Left ventricle myocardium inferior (tissue), 1 donor: ENCODE results near the gene MOB3C. TPM values are rescaled to one million over a fixed set of nuclear protein-coding genes. Genes with fewer than 3 reads are reported as not detected.

Source experiments
- DNase-seq: peaks from one replicate; pipeline ENCODE4 v3.0.0-alpha.2; 2020
- H3K27ac ChIP-seq: fragments of 200-600 bp; replicated peaks from 2 replicates; pipeline ENCODE4 v1.8.0; 2021
- H3K27me3 ChIP-seq: fragments of 200-600 bp; 2 replicates; pipeline ENCODE4 v1.8.0; 2021; ENCODE audit warnings: low read depth
- H3K36me3 ChIP-seq: fragments of 200-600 bp; 2 replicates; pipeline ENCODE4 v1.8.0; 2021
- H3K4me1 ChIP-seq: fragments of 200-600 bp; 2 replicates; pipeline ENCODE4 v1.8.0; 2021
- H3K4me3 ChIP-seq: fragments of 200-600 bp; 2 replicates; pipeline ENCODE4 v1.8.0; 2021; ENCODE audit warnings: mild to moderate bottlenecking, moderate library complexity
- H3K9me3 ChIP-seq: fragments of 200-600 bp; replicated peaks from 2 replicates; pipeline ENCODE4 v1.8.0; 2021
- intact Hi-C: fragments of 100-400 bp; cut with micrococcal nuclease; formaldehyde crosslinking; loops from one replicate; pipeline ENCODE4 v1.11.0; 2022
- total RNA-seq: library from RNA; stranded (reverse); fragmentation: NEBNext Ultra II Directional; extraction: Animal tissue kit (Norgen Biotek cat#: 25700); gene quantifications from one replicate; pipeline ENCODE4 v1.2.1, GENCODE V29; 2021
- TF ChIP-seq, protein P1 (sequence below): fragments of 200-600 bp; IDR thresholded peaks from 2 replicates; pipeline ENCODE4 v1.8.0; 2021; ENCODE audit warnings: antibody characterized with exemption, mild to moderate bottlenecking, borderline replicate concordance
- donor health status: DM: no; HTN: yes; CAD: no; lungs with severe emphysema.

MOB3C gene
- total RNA-seq, 1 donor from 2014 or later, result 12.8 TPM

DNA sequence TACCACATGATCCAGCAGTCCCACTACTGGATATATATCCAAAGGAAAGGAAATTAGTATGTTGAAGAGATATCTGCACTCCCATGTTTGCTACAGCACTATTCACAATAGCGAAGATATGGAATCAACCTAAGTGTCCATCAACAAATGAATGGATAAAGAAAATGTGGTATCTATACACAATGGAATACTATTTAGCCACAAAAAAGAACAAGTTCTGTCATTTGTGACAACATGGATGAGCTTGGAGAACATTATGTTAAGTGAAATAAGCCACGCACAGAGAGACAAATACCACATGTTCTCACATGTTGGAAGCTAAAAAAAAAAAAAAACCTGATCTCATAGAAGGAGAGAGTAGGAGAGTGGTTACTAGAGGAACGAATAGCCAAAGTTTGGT is 33.9 kb upstream of the MOB3C start:
- H3K4me1 ChIP-seq, result peaks cover 9% of the 10 kb centered on the region
- H3K36me3 ChIP-seq, result peaks cover 81% of the 10 kb centered on the region

DNA sequence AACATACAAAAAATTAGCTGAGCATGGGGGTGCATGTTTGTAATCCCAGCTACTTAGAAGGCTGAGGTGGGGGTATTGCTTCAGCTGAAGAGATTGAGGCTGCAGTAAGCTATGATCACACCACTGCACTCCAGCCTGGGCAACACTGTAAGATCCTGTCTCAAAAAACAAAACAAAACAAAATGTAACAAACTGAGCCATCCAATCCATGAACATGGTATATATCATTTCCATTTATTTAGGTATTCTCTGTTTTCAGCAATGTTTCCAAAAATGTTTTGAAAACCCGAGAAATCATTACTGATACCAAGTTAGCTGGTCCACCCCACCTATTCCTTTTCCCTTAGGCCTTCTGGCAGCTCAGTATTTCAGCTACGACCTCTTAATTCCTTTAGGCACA is 33.2 kb upstream of the MOB3C start:
- TF ChIP-seq, protein P1, sequence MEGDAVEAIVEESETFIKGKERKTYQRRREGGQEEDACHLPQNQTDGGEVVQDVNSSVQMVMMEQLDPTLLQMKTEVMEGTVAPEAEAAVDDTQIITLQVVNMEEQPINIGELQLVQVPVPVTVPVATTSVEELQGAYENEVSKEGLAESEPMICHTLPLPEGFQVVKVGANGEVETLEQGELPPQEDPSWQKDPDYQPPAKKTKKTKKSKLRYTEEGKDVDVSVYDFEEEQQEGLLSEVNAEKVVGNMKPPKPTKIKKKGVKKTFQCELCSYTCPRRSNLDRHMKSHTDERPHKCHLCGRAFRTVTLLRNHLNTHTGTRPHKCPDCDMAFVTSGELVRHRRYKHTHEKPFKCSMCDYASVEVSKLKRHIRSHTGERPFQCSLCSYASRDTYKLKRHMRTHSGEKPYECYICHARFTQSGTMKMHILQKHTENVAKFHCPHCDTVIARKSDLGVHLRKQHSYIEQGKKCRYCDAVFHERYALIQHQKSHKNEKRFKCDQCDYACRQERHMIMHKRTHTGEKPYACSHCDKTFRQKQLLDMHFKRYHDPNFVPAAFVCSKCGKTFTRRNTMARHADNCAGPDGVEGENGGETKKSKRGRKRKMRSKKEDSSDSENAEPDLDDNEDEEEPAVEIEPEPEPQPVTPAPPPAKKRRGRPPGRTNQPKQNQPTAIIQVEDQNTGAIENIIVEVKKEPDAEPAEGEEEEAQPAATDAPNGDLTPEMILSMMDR, result no peak
- Histone ChIP-seq H3K36me3 (peaks cover 74% of the 10 kb centered on the region), H3K4me3 (no peak overlapping the region), H3K27ac (no peak overlapping the region), H3K4me1 (peaks cover 9% of the 10 kb centered on the region), H3K27me3 (no peaks in the 10 kb centered on the region), H3K9me3 (peaks cover 18% of the 10 kb centered on the region)
- DNase-seq, result no peak
- intact Hi-C loops, result no loop called here

More for the DNA sequence above, 33.9 kb upstream of the MOB3C start:
- Histone ChIP-seq H3K27me3 (no peaks in the 10 kb centered on the region), H3K4me3 (no peak overlapping the region), H3K27ac (no peak overlapping the region), H3K9me3 (peaks cover 18% of the 10 kb centered on the region)
- intact Hi-C loops, result no loop called here
- DNase-seq, result no peak
- TF ChIP-seq, protein P1, result no peak

DNA sequence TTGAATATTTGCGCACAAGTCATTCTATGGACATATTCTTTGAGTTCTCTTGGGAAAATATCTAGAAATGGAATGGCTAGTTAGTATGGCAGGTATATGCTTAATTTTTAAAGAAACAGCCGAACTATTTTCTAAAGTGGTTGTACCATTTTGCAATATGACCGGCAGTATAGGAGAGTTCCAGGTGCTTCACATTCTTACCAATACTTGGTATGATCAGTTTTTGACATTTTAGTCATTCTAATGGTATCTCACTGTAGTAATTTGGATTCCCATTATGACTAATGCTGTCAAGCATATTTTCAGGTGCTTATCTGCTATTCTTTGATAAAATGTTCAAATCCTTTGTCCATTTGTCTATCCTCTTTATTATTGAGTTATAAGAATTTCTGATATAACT is 31.0 kb upstream of the MOB3C start:
- TF ChIP-seq, protein P1, result no peak
- peaks cover 18% of the 10 kb centered on the region for H3K9me3 ChIP-seq
- no peaks in the 10 kb centered on the region for H3K27me3 ChIP-seq
- no peak overlapping the region for H3K4me3 ChIP-seq
- H3K36me3 ChIP-seq, result peaks cover 54% of the 10 kb centered on the region
- no peak overlapping the region for H3K27ac ChIP-seq
- intact Hi-C loops, result no loop called here
- no peak for DNase-seq
- H3K4me1 ChIP-seq, result peaks cover 12% of the 10 kb centered on the region

DNA sequence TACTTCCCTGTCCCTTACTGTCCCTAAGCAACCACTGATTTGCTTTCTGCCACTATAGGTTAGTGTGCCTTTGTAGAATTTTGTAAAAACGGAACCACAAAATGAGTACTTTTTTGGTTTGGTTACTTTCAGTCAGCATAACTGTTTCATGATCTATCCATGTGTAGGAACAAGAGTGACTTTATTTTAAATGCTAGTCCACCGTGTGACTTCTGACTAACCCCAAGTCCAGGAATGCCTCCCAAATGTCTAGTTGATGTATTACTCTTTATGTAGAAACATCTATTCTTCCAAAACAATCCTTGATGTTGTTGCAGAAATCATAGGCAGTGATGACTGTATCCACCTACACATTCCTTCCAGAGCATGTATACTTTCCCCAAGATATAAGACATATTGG is 30.2 kb upstream of the MOB3C start:
- Histone ChIP-seq H3K4me3 (no peak overlapping the region), H3K9me3 (peaks cover 18% of the 10 kb centered on the region), H3K27me3 (no peaks in the 10 kb centered on the region), H3K36me3 (peaks cover 50% of the 10 kb centered on the region), H3K4me1 (peaks cover 15% of the 10 kb centered on the region), H3K27ac (no peak overlapping the region)
- no peak for DNase-seq
- TF ChIP-seq, protein P1, result no peak
- intact Hi-C loops, result no loop called here

DNA sequence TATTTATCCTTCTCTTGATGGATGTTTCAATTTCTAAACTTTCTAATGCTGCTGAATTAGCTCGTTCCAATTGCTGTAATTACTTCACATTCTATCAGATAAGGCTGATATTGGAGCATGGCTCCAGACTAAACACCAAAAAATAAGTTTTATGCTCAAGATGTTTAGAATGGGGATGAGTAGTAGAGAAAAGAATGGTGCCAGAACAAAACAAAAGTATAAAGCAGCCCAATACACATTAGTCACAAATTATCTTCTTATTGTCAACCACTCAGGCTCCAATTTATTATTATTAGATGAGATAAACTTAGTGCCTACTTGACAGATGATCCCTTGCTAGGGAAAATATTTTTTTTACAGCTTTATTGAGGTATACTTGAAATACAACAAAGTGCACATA is 29.7 kb upstream of the MOB3C start:
- Histone ChIP-seq H3K27ac (no peak overlapping the region), H3K27me3 (no peaks in the 10 kb centered on the region), H3K4me3 (no peak overlapping the region), H3K36me3 (peaks cover 54% of the 10 kb centered on the region), H3K9me3 (peaks cover 18% of the 10 kb centered on the region), H3K4me1 (peaks cover 15% of the 10 kb centered on the region)
- intact Hi-C loops, result no loop called here
- TF ChIP-seq, protein P1, result no peak
- DNase-seq, result no peak

DNA sequence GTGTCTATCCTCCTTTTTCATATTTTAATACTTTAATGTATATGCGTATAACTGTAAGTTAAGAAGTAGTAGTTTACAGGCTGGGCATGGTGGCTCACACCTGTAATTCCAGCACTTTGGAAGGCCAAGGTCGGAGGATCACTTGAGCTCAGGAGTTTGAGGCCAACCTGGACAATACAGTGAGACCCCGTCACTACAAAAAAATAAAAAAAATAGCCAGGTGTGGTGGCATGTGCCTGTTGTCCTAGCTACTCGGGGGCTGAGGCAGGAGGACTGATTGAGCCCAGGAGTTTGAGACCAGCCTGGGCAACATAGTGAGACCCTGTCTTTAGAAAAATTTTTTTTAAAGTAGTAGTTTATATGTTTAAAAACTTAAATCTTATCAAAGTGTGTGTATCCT is 29.2 kb upstream of the MOB3C start:
- peaks cover 55% of the 10 kb centered on the region for H3K36me3 ChIP-seq
- intact Hi-C loops, result no loop called here
- H3K4me3 ChIP-seq, result no peak overlapping the region
- no peak for DNase-seq
- H3K9me3 ChIP-seq, result peaks cover 18% of the 10 kb centered on the region
- TF ChIP-seq, protein P1, result no peak
- H3K27ac ChIP-seq, result no peak overlapping the region
- H3K4me1 ChIP-seq, result peaks cover 15% of the 10 kb centered on the region
- no peaks in the 10 kb centered on the region for H3K27me3 ChIP-seq
